A673 (cell line): Measurements from ENCODE around the gene PGLYRP1.

Experiments
- EZH2 ChIP-seq: fragments of 200-600 bp; sonication (generic); IDR thresholded peaks from 2 replicates; pipeline ENCODE4 v1.6.1; 2017; ENCODE audit warnings: borderline replicate concordance, low read depth, mild to moderate bottlenecking, mixed read lengths, antibody characterized with exemption, low read length; ENCODE audit not compliant: poor library complexity, severe bottlenecking
- TF ChIP-seq, protein P1 (sequence below): fragments of 300-800, 200-600 bp; sonication (generic); conservative IDR thresholded peaks from 2 replicates; pipeline ENCODE4 v1.5.1; 2017; ENCODE audit warnings: low read depth, mild to moderate bottlenecking, antibody characterized with exemption, low read length, moderate library complexity, mixed read lengths

DNA sequence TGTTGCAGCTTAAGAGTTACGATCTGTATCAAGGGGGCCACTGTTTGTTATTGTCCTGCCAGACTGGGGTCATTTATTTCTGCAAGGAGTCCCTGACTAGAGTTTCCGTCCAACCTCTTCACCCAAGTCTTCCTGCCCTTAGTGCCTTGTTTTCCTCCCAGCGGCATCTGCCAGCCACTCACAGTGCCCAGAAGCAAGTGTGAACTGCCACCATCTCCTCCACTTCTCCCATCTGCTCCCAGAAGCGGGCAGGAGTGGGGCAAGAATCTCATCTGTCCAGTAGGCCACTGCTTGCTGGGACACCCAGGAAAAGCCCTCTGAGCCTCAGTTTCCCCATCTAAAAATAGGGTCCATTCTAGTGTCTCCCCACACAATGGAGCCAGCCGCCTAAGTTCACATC lies 53.2 kb downstream of the PGLYRP1 start:
- TF ChIP-seq, protein P1, sequence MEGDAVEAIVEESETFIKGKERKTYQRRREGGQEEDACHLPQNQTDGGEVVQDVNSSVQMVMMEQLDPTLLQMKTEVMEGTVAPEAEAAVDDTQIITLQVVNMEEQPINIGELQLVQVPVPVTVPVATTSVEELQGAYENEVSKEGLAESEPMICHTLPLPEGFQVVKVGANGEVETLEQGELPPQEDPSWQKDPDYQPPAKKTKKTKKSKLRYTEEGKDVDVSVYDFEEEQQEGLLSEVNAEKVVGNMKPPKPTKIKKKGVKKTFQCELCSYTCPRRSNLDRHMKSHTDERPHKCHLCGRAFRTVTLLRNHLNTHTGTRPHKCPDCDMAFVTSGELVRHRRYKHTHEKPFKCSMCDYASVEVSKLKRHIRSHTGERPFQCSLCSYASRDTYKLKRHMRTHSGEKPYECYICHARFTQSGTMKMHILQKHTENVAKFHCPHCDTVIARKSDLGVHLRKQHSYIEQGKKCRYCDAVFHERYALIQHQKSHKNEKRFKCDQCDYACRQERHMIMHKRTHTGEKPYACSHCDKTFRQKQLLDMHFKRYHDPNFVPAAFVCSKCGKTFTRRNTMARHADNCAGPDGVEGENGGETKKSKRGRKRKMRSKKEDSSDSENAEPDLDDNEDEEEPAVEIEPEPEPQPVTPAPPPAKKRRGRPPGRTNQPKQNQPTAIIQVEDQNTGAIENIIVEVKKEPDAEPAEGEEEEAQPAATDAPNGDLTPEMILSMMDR: no peak
- TF ChIP-seq EZH2: no peak
